H9 (cell line): ENCODE measurements around the gene EPB41L5. TPM values are rescaled to one million over a fixed set of nuclear protein-coding genes. Genes with fewer than 3 reads are reported as not detected.

Experiments used
- DNase-seq: peaks from one replicate; pipeline ENCODE4 v3.0.0-alpha.2; 2017
- H2AFZ ChIP-seq: one replicate; pipeline ENCODE4 v1.6.1; 2013; ENCODE audit warnings: mild to moderate bottlenecking, low read length, control low read depth, moderate library complexity
- H2AK5ac ChIP-seq: 2 replicates; pipeline ENCODE4 v1.6.1; 2013; ENCODE audit warnings: low read length, control low read depth, mixed read lengths; ENCODE audit not compliant: insufficient read length
- H2BK120ac ChIP-seq: one replicate; pipeline ENCODE4 v1.6.1; 2013; ENCODE audit warnings: low read depth, mild to moderate bottlenecking, low read length, control low read depth, inconsistent platforms; ENCODE audit not compliant: poor library complexity, severe bottlenecking
- H2BK12ac ChIP-seq: 2 replicates; pipeline ENCODE4 v1.6.1; 2013; ENCODE audit warnings: low read length, control low read depth, mixed read lengths, low read depth; ENCODE audit not compliant: insufficient read length
- H2BK15ac ChIP-seq: 2 replicates; pipeline ENCODE4 v1.6.1; 2013; ENCODE audit warnings: low read depth, low read length, control low read depth
- H2BK20ac ChIP-seq: one replicate; pipeline ENCODE4 v1.6.1; 2013; ENCODE audit warnings: low read depth, mild to moderate bottlenecking, low read length, control low read depth, inconsistent platforms; ENCODE audit not compliant: poor library complexity, severe bottlenecking
- H2BK5ac ChIP-seq: 2 replicates; pipeline ENCODE4 v1.6.1; 2013; ENCODE audit warnings: low read length, control low read depth, mixed read lengths; ENCODE audit not compliant: insufficient read length
- H3K14ac ChIP-seq: 2 replicates; pipeline ENCODE4 v1.6.1; 2013; ENCODE audit warnings: low read length, control low read depth; ENCODE audit not compliant: insufficient read depth
- H3K18ac ChIP-seq: 2 replicates; pipeline ENCODE4 v1.6.1; 2013; ENCODE audit warnings: low read depth, mild to moderate bottlenecking, mixed read lengths, low read length, control low read depth; ENCODE audit not compliant: insufficient read length
- H3K23ac ChIP-seq: 2 replicates; pipeline ENCODE4 v1.6.1; 2013; ENCODE audit warnings: low read length, control low read depth, mixed read lengths, low read depth; ENCODE audit not compliant: insufficient read length
- H3K23me2 ChIP-seq: 2 replicates; pipeline ENCODE4 v1.6.1; 2013; ENCODE audit warnings: low read depth, mild to moderate bottlenecking, mixed read lengths, low read length, control low read depth; ENCODE audit not compliant: insufficient read length, poor library complexity, severe bottlenecking
- H3K27ac ChIP-seq: 2 replicates; pipeline ENCODE4 v1.5.1; 2013; ENCODE audit warnings: low read length, control low read depth, mixed read lengths, low read depth; ENCODE audit not compliant: insufficient read length
- H3K27me3 ChIP-seq: 2 replicates; pipeline ENCODE4 v1.6.1; 2013; ENCODE audit warnings: low read length, control low read depth, inconsistent platforms; ENCODE audit not compliant: insufficient read depth
- H3K4ac ChIP-seq: 2 replicates; pipeline ENCODE4 v1.6.1; 2013; ENCODE audit warnings: low read depth, mild to moderate bottlenecking, control low read depth, inconsistent platforms, low read length, moderate library complexity
- H3K4me1 ChIP-seq: 2 replicates; pipeline ENCODE4 v1.6.1; 2013; ENCODE audit warnings: low read length, control low read depth, inconsistent platforms; ENCODE audit not compliant: insufficient read depth
- H3K4me2 ChIP-seq: 2 replicates; pipeline ENCODE4 v1.6.1; 2013; ENCODE audit warnings: low read length, control low read depth, mixed read lengths; ENCODE audit not compliant: insufficient read length, insufficient read depth
- H3K56ac ChIP-seq: 2 replicates; pipeline ENCODE4 v1.6.1; 2013; ENCODE audit warnings: low read depth, mild to moderate bottlenecking, mixed read lengths, low read length, control low read depth; ENCODE audit not compliant: insufficient read length
- H3K79me1 ChIP-seq: 2 replicates; pipeline ENCODE4 v1.6.1; 2013; ENCODE audit warnings: low read depth, mild to moderate bottlenecking, moderate library complexity, low read length, control low read depth, inconsistent platforms; ENCODE audit not compliant: insufficient read depth, poor library complexity, severe bottlenecking
- H3K79me2 ChIP-seq: 2 replicates; pipeline ENCODE4 v1.6.1; 2013; ENCODE audit warnings: low read length, control low read depth, inconsistent platforms; ENCODE audit not compliant: insufficient read depth
- H3K9ac ChIP-seq: 2 replicates; pipeline ENCODE4 v1.6.1; 2013; ENCODE audit warnings: low read length, control low read depth, mixed read lengths; ENCODE audit not compliant: insufficient read length; ENCODE audit errors: extremely low read depth
- H3K9me3 ChIP-seq: one replicate; pipeline ENCODE4 v1.6.1; 2013; ENCODE audit warnings: low read depth, low read length, inconsistent platforms; ENCODE audit not compliant: control insufficient read depth
- H3T11ph ChIP-seq: one replicate; pipeline ENCODE4 v1.6.1; 2013; ENCODE audit warnings: mild to moderate bottlenecking, low read length, control low read depth, inconsistent platforms
- H4K20me1 ChIP-seq: one replicate; pipeline ENCODE4 v1.6.1; 2013; ENCODE audit not compliant: control insufficient read depth, insufficient read length, insufficient read depth
- H4K5ac ChIP-seq: 2 replicates; pipeline ENCODE4 v1.6.1; 2013; ENCODE audit warnings: low read depth, mild to moderate bottlenecking, mixed read lengths, low read length, control low read depth; ENCODE audit not compliant: insufficient read length
- H4K8ac ChIP-seq: replicated peaks from 2 replicates; pipeline ENCODE4 v1.6.1; 2013; ENCODE audit warnings: low read length, control low read depth, mixed read lengths, low read depth; ENCODE audit not compliant: insufficient read length
- H4K91ac ChIP-seq: 2 replicates; pipeline ENCODE4 v1.6.1; 2013; ENCODE audit warnings: low read depth, mild to moderate bottlenecking, moderate library complexity, mixed read lengths, low read length, control low read depth; ENCODE audit not compliant: insufficient read length
- H3K27ac Mint-ChIP-seq, 3 experiments: 2 replicates in 2 of 3; 3 replicates in 1 of 3; pipeline ENCODE4 v1.8.0; 2020 to 2021; ENCODE audit warnings: mixed read lengths in 3 of 3, mild to moderate bottlenecking in 1 of 3, moderate library complexity in 1 of 3
- H3K27me3 Mint-ChIP-seq: 2 replicates; pipeline ENCODE4 v1.8.0; 2021; ENCODE audit warnings: low read depth, mild to moderate bottlenecking, moderate library complexity, mixed read lengths
- H3K36me3 Mint-ChIP-seq, 3 experiments: 2 replicates in 2 of 3; 3 replicates in 1 of 3; pipeline ENCODE4 v1.8.0; 2020 to 2021; ENCODE audit warnings: low read depth in 3 of 3, mixed read lengths in 3 of 3; ENCODE audit not compliant: insufficient read depth in 1 of 3
- H3K4me1 Mint-ChIP-seq, 2 experiments: 2 replicates each; pipeline ENCODE4 v1.8.0; 2020; ENCODE audit warnings: mixed read lengths in 2 of 2
- H3K4me3 Mint-ChIP-seq, 2 experiments: 2 replicates in 1 of 2; 3 replicates in 1 of 2; pipeline ENCODE4 v1.8.0; 2020 to 2021; ENCODE audit warnings: mild to moderate bottlenecking in 2 of 2, mixed read lengths in 2 of 2, moderate library complexity in 1 of 2
- H3K9me3 Mint-ChIP-seq, 2 experiments: 2 replicates in 1 of 2; 3 replicates in 1 of 2; pipeline ENCODE4 v1.8.0; 2020; ENCODE audit warnings: mild to moderate bottlenecking in 2 of 2, mixed read lengths in 2 of 2, moderate library complexity in 1 of 2
- CTCF ChIP-seq: fragments of 200-600 bp; sonication (generic); conservative IDR thresholded peaks from 3 replicates; pipeline ENCODE4 v1.8.0; 2021; ENCODE audit warnings: antibody characterized with exemption, mild to moderate bottlenecking
- WGBS: extraction: QIAGEN DNeasy Blood & Tissue Kit; methylation state at CpG from one replicate; pipeline ENCODE4 v1.1.7; 2013; ENCODE audit warnings: missing lambda C conversion rate, low lambda C conversion rate, mixed read lengths; ENCODE audit not compliant: insufficient read length; ENCODE audit errors: extremely low coverage; 5-methylcytosine and 5-hydroxymethylcytosine counted together
- total RNA-seq: library from RNA; stranded (reverse); gene quantifications from 2 replicates; pipeline ENCODE4 v1.2.1, GENCODE V29; 2021

The EPB41L5 gene
- total RNA-seq, 1 experiment from 2014 or later: 40.4 TPM

- Histone ChIP-seq H3T11ph (no peak overlapping the region), H3K18ac (no peak overlapping the region), H4K5ac (no peak overlapping the region), H3K9me3 (no peaks in the 10 kb centered on the region), H3K23ac (no peak overlapping the region), H3K9ac (no peak overlapping the region), H3K79me2 (no peaks in the 10 kb centered on the region), H2BK15ac (no peak overlapping the region), H2BK20ac (no peak overlapping the region), H3K79me1 (no peaks in the 10 kb centered on the region), H3K4me1 (no peaks in the 10 kb centered on the region), H2BK120ac (no peak overlapping the region), H3K27ac (no peak overlapping the region), H4K8ac (no peak overlapping the region), H4K91ac (no peak overlapping the region), H3K14ac (no peak overlapping the region), H2BK12ac (no peak overlapping the region), H3K4me2 (no peak overlapping the region), H3K27me3 (no peaks in the 10 kb centered on the region), H2AK5ac (no peak overlapping the region), H3K23me2 (no peaks in the 10 kb centered on the region), H4K20me1 (no peaks in the 10 kb centered on the region), H3K4ac (no peak overlapping the region), H2AFZ (no peak overlapping the region), H2BK5ac (no peak overlapping the region), H3K56ac (no peak overlapping the region)
- WGBS: no CpG with 5 or more reads among the region's 1 CpG
- Mint-ChIP-seq H3K9me3 (peaks cover 0 to 2% of the 10 kb centered on the region in 2 experiments; a peak in 1 of 5 replicates), H3K36me3 (peaks cover 3 to 9% (median 5%) of the 10 kb centered on the region in 3 experiments; a peak in 5 of 7 replicates), H3K27ac (no peak overlapping the region), H3K4me3 (no peak overlapping the region), H3K27me3 (no peaks in the 10 kb centered on the region), H3K4me1 (peaks cover 6 to 7% of the 10 kb centered on the region in 2 experiments; a peak in 2 of 4 replicates)
- no peak for DNase-seq
- no peak for TF ChIP-seq CTCF
These were observed 51.8 kb downstream of the EPB41L5 start for GRCh38 chr2:120064664-120065063.
